ENCODE measurements around the gene NAP1L5.

DNA sequence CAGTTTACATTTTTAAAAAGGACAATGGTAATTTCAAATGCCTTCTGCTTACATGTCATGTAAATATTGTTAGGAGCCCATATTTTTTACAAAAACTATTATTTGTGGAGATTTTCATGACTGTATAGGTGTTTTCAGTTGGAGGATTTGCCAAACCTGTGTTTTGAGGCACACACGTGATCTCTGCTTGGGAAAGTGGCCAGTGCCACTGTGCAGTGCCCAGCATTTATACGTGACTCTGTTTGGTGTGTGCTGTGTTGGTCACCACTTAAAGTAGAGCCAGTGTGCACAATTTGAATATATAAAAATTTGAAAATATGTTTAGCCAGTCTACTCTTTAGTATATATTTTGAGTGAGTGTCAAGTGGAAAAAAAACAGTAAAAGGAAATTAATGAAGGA is 26.8 kb upstream of the NAP1L5 start:
- TF ChIP-seq, protein P1, sequence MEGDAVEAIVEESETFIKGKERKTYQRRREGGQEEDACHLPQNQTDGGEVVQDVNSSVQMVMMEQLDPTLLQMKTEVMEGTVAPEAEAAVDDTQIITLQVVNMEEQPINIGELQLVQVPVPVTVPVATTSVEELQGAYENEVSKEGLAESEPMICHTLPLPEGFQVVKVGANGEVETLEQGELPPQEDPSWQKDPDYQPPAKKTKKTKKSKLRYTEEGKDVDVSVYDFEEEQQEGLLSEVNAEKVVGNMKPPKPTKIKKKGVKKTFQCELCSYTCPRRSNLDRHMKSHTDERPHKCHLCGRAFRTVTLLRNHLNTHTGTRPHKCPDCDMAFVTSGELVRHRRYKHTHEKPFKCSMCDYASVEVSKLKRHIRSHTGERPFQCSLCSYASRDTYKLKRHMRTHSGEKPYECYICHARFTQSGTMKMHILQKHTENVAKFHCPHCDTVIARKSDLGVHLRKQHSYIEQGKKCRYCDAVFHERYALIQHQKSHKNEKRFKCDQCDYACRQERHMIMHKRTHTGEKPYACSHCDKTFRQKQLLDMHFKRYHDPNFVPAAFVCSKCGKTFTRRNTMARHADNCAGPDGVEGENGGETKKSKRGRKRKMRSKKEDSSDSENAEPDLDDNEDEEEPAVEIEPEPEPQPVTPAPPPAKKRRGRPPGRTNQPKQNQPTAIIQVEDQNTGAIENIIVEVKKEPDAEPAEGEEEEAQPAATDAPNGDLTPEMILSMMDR (conservative IDR thresholded peaks at IDR 0.05 in 1 of 2, IDR thresholded peaks at IDR 0.05 in 1 of 2; ENCODE audit: extremely low read depth in 1 of 2, insufficient read depth in 1 of 2, low read depth in 1 of 2, low read length in 2 of 2): no peak
- TF ChIP-seq EZH2 (IDR thresholded peaks at IDR 0.05; ENCODE audit: borderline replicate concordance, low read length): no peak
